NT2/D1 (cell line): ENCODE measurements around the gene TGM1.

Experiments
- DNase-seq: peaks from one replicate; pipeline ENCODE4 v3.0.0-alpha.2; 2011; ENCODE audit warnings: low read depth, low spot score
- H3K27me3 ChIP-seq: 2 replicates; pipeline ENCODE4 v1.6.0; 2011; ENCODE audit warnings: mild to moderate bottlenecking; ENCODE audit not compliant: insufficient read length, insufficient read depth
- H3K36me3 ChIP-seq: 2 replicates; pipeline ENCODE4 v1.6.1; 2011; ENCODE audit warnings: mild to moderate bottlenecking, low read length, mixed read lengths; ENCODE audit not compliant: insufficient read depth, insufficient read length
- H3K4me1 ChIP-seq: 2 replicates; pipeline ENCODE4 v1.5.1; 2011; ENCODE audit not compliant: insufficient read depth, insufficient read length
- H3K4me3 ChIP-seq: 2 replicates; pipeline ENCODE4 v1.5.1; 2011; ENCODE audit warnings: low read depth; ENCODE audit not compliant: insufficient read length
- H3K9ac ChIP-seq: 2 replicates; pipeline ENCODE4 v1.6.0; 2011; ENCODE audit warnings: low read depth; ENCODE audit not compliant: insufficient read length
- H3K9me3 ChIP-seq: 2 replicates; pipeline ENCODE4 v1.5.1; 2011; ENCODE audit warnings: mild to moderate bottlenecking, low read length; ENCODE audit not compliant: insufficient read depth
- SUZ12 ChIP-seq: IDR thresholded peaks from 2 replicates; pipeline ENCODE4 v1.6.1; 2011; ENCODE audit not compliant: insufficient read length, insufficient read depth; ENCODE audit errors: extremely low read depth
- YY1 ChIP-seq: IDR thresholded peaks from 2 replicates; pipeline ENCODE4 v1.6.1; 2011; ENCODE audit not compliant: insufficient read length, insufficient read depth
- ZNF274 ChIP-seq: IDR thresholded peaks from 2 replicates; pipeline ENCODE4 v1.6.1; 2011; ENCODE audit warnings: mild to moderate bottlenecking, low read depth, low read length

Gene TGM1

DNA sequence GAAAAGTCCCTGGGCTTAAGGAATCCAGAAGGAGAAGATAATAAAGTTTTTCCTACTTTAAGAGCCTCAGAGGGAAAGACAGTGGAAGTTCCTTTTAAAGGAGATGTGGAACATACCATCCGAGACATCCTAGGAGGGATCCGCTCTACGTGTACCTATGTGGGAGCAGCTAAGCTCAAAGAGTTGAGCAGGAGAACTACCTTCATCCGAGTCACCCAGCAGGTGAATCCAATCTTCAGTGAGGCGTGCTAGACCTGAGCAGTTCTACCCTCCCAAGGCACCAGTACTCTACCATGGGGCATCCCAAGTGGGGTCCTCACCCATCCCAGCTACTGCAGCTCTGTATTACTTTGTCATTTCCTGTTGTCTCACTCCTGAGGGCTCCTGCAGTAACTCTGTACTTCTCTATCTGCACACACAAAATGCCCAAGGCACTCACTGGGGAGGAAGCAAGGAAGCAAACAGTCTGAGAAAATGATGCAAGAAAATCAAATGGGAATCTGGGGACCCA lies 24.4 kb downstream of the TGM1 start:
- Histone ChIP-seq H3K27me3 (no peaks in the 10 kb centered on the region), H3K4me3 (no peak overlapping the region), H3K4me1 (no peaks in the 10 kb centered on the region), H3K9me3 (no peaks in the 10 kb centered on the region), H3K36me3 (peaks cover 75% of the 10 kb centered on the region), H3K9ac (no peak overlapping the region)
- TF ChIP-seq YY1 (no peak), ZNF274 (no peak), SUZ12 (no peak)
- DNase-seq: no peak

DNA sequence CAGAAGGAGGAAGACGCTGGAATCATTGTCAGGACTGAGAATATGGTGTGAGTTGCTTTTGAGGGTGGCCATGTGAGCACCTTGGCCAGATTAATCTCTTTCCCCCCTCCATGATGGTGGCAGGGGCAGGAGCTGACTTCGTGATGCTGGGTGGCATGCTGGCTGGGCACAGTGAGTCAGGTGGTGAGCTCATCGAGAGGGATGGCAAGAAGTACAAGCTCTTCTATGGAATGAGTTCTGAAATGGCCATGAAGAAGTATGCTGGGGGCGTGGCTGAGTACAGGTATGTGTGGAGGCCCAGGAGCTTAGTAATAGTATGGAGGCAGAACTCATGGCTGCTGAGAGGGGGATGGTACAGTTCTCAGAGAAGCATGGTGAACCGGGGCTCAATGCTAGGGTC lies 24.9 kb downstream of the TGM1 start:
- Histone ChIP-seq H3K4me1 (no peaks in the 10 kb centered on the region), H3K9ac (no peak overlapping the region), H3K4me3 (no peak overlapping the region), H3K36me3 (peaks cover 75% of the 10 kb centered on the region), H3K27me3 (no peaks in the 10 kb centered on the region), H3K9me3 (no peaks in the 10 kb centered on the region)
- TF ChIP-seq YY1 (no peak), SUZ12 (no peak), ZNF274 (no peak)
- no peak for DNase-seq

DNA sequence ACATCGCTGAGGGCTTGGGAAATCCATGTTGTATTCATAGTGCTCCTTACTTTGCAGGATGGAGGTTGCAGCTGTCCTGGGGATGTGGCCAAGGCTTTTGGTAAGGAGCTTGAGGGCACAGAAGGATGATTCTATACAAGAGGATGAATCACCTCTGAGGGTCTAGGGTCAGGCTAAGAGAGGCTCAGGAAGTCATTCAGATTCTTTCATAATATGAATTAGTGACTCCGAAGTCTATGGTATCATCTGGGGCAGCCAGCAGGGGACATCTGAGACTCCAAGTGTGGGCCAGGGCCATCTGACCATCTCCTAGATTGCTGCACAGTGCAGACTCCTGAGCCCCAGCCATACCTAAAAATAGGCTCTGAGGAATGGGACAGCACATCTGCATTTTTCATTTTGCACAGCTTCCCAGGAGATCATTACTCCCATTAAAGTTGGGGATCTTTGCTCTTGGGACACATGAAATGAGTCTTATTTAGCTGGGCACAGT lies 25.5 kb downstream of the TGM1 start:
- no peaks in the 10 kb centered on the region for H3K4me1 ChIP-seq

DNA sequence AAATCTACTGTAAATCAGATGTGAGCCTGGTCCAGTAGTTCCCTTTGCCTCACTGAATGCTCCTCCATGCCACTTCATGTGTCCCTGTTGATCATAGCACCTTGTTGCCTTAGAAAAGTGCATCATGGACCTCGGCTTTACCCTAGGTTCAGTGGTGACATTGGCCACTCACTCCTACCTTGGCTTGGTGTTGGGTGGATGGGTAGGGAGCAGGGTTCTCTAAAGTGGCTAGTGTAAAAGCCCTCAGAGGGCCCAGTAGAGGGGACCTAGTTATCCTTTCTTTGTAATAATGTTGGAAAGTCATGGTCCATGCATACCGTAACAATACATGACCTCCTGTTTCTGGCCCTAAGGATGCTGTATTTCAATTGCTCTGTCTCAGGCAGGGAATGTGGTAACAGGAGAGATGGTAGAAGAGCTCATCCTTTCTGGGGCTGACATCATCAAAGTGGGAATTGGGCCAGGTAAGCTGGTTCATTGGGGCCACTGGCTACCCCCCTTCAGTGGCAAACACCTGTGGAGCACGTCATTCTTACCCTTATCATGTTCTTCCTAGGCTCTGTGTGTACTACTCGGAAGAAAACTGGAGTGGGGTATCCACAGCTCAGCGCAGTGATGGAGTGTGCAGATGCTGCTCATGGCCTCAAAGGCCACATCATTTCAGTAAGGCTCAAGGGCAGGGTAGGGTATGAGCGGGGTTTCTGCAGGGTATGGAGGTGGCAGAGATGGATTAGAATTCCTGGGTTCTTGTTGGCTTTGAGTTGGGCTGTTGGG lies 26.1 kb downstream of the TGM1 start:
- H3K9me3 ChIP-seq: no peaks in the 10 kb centered on the region
- no peaks in the 10 kb centered on the region for H3K27me3 ChIP-seq
- H3K4me1 ChIP-seq: no peaks in the 10 kb centered on the region
- peaks cover 75% of the 10 kb centered on the region for H3K36me3 ChIP-seq
- no peak overlapping the region for H3K4me3 ChIP-seq
- DNase-seq: no peak
- H3K9ac ChIP-seq: no peak overlapping the region
- no peak for TF ChIP-seq ZNF274
- no peak for TF ChIP-seq YY1
- no peak for TF ChIP-seq SUZ12

More for the DNA sequence above, 25.5 kb downstream of the TGM1 start:
- no peaks in the 10 kb centered on the region for H3K9me3 ChIP-seq
- DNase-seq: no peak
- TF ChIP-seq YY1 (no peak), SUZ12 (no peak), ZNF274 (no peak)
- no peak overlapping the region for H3K9ac ChIP-seq
- no peaks in the 10 kb centered on the region for H3K27me3 ChIP-seq
- no peak overlapping the region for H3K4me3 ChIP-seq
- H3K36me3 ChIP-seq: peaks cover 75% of the 10 kb centered on the region

DNA sequence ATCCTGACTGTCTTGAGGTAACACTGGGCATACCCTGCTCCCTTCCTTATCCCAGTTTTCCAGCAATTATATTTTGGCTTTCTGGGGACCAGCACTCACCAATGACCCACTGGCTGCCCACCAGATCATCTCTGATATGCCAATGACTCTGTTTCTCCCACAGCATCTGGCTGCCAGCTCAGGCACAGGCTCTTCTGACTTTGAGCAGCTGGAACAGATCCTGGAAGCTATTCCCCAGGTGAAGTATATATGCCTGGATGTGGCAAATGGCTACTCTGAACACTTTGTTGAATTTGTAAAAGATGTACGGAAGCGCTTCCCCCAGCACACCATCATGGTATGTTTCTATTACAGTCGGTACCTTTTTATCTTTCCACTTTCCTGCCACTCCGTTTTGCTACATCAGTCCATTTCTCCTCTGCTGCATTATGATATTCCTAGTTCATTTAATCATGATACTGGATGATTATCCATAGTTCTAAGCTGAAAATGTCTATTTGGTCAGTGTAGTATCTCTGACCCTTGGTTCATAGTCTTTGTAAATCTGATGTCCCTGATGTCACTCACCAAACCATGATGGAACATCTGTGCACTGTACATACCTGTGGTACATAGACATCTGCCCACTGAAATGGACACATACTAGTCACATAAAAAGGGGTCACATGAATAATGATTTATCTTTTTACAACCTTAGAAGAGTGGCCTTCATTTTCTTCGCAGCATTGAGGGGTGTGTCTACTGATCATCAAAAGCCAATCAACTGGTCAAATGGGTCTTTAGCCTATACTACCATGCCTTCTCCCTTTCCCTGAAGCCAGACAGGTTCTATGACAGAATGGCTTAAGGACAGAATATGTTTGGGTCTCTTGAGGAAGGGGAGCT lies 26.9 kb downstream of the TGM1 start:
- Histone ChIP-seq H3K4me3 (no peak overlapping the region), H3K27me3 (no peaks in the 10 kb centered on the region), H3K9me3 (no peaks in the 10 kb centered on the region), H3K9ac (no peak overlapping the region), H3K36me3 (peaks cover 71% of the 10 kb centered on the region), H3K4me1 (no peaks in the 10 kb centered on the region)
- TF ChIP-seq SUZ12 (no peak), YY1 (no peak), ZNF274 (no peak)
- no peak for DNase-seq

DNA sequence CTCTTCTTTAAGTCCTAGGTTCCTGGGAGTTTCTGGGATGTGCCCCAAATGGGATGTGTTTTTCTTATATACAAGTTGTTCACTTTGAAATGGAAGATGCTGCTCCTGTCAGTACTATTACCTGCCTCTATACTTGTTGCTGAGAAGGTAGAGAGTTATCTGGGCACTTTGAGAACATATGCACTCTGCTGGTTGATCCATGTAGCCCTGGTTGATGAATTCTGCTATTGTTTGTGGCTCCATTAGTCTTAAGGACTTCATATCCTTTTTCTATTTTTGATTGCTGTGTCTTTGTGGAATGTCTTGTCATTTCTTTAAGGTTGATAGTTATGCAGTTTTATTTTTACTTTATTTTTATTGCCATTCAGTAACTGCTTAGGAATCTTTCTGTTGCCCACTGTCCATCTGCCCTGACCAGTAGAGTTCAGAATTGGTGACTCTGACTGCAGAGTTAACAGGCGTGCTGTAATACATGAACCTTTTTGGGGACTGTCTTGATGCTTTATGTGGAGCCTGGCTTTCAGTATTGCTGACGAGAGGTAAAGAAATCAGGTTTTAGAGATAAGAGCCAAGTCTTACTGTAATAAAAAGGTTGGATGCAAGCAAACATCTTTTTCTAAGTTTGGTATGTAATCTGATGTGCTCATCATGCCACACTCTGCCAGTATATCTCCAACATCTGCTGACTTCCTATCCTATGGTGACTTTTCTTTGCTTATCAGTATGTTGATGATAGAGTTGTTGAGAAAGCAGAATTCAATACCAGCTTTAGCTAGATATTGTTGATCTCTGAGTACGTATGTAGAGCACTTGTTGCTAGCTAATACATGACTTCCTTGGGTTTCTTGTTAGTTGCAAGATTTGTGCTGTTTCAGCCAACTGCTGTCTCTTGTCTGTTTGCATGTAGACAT lies 28.6 kb downstream of the TGM1 start:
- TF ChIP-seq SUZ12: no peak
- no peak for TF ChIP-seq YY1
- TF ChIP-seq ZNF274: no peak
- Histone ChIP-seq H3K27me3 (no peaks in the 10 kb centered on the region), H3K36me3 (peaks cover 59% of the 10 kb centered on the region), H3K4me3 (no peak overlapping the region), H3K9ac (no peak overlapping the region), H3K9me3 (no peaks in the 10 kb centered on the region), H3K4me1 (no peaks in the 10 kb centered on the region)
- no peak for DNase-seq
